Measurements from ENCODE around the gene ARHGEF11.

DNA sequence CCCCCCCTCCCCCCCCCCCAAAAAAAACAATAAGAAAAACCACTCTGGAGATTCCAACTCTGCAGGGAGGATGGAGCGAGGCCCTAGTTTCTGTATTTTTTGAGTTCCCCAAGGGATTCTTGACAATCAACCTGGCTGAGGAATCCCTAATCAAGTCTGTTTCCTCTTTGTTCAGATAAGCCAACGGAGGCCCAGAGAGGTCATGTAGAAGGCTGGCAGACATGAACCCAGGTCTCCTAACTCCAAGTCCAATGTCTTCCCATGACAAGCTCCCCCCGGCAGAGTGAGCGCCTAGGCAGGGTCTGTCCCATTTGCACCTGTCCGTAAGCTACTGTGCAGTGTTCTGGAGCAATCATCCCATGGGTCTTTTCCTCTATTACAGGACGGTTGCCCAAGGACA lies 85.6 kb downstream of the ARHGEF11 start:
- TF ChIP-seq CTCF (conservative IDR thresholded peaks at IDR 0.05; ENCODE audit: low read depth, low read length), result no peak
- no peak for TF ChIP-seq RAD21 (IDR thresholded peaks at IDR 0.05; ENCODE audit: low read length)
- no peak for TF ChIP-seq BHLHE40 (IDR thresholded peaks at IDR 0.05; ENCODE audit: low read depth, low read length)
- TF ChIP-seq POLR2A (IDR thresholded peaks at IDR 0.05; ENCODE audit: low read depth, low read length), result no peak
- TF ChIP-seq RFX5 (IDR thresholded peaks at IDR 0.05; ENCODE audit: low read depth, low read length), result no peak
- TF ChIP-seq ELK1 (IDR thresholded peaks at IDR 0.05; ENCODE audit: borderline replicate concordance, low read depth, low read length), result no peak
- no peak for TF ChIP-seq SMC3 (IDR thresholded peaks at IDR 0.05; ENCODE audit: low read depth, low read length)
- TF ChIP-seq RCOR1 (IDR thresholded peaks at IDR 0.05; ENCODE audit: insufficient replicate concordance, low read length), result no peak
- no peak for TF ChIP-seq FOS (IDR thresholded peaks at IDR 0.05; ENCODE audit: low read depth, low read length)
- no peak for TF ChIP-seq MAZ (IDR thresholded peaks at IDR 0.05; ENCODE audit: borderline replicate concordance, low read depth, low read length)

Measured in IMR-90 (cell line).